Gastroesophageal sphincter (tissue), 3 donors: ENCODE measurements around the gene DYSF.

ENCODE experiments used
- CTCF ChIP-seq, 4 experiments: fragments of 200-600 bp in 2 of 4; fragments of 450-650 bp in 2 of 4; sonication (generic) in 1 of 4; IDR thresholded peaks; one replicate each; pipeline ENCODE4 v1.5.1; 2017 to 2019; ENCODE audit warnings: antibody characterized with exemption in 4 of 4, mild to moderate bottlenecking in 2 of 4, moderate library complexity in 2 of 4
- EP300 ChIP-seq: sonication (generic); formaldehyde crosslinking; IDR thresholded peaks from one replicate; pipeline ENCODE4 v1.6.1; 2017; ENCODE audit warnings: antibody characterized with exemption, mild to moderate bottlenecking
- POLR2AphosphoS5 ChIP-seq: sonication (generic); formaldehyde crosslinking; IDR thresholded peaks from one replicate; pipeline ENCODE4 v1.6.1; 2017; ENCODE audit warnings: antibody characterized with exemption

- no peak for TF ChIP-seq POLR2AphosphoS5
- TF ChIP-seq EP300: no peak
- TF ChIP-seq CTCF (IDR thresholded peaks at IDR 0.05): no peak
Observed at GRCh38 chr2:71417300-71418202, 35.8 kb upstream of the DYSF start.
